ENCODE results near the gene UGT1A4.

Gene UGT1A4

GRCh38 chr2:233780771-233781170 is 62.2 kb downstream of the UGT1A4 start:
- Histone ChIP-seq H3K9ac (ENCODE audit: low read length) (no peak overlapping the region), H3K27ac (ENCODE audit: low read depth, low read length) (no peak overlapping the region), H3K36me3 (ENCODE audit: control insufficient read depth, insufficient read depth, low read length) (no peaks in the 10 kb centered on the region), H3K4me1 (ENCODE audit: control insufficient read depth, insufficient read depth, low read length) (no peaks in the 10 kb centered on the region), H3K4me3 (ENCODE audit: low read length) (no peak overlapping the region), H3K27me3 (ENCODE audit: control insufficient read depth, insufficient read depth, low read length) (no peaks in the 10 kb centered on the region)

GRCh38 chr2:233789554-233789953 is 71.0 kb downstream of the UGT1A4 start:
- H3K27ac ChIP-seq (ENCODE audit: low read depth, low read length): no peak overlapping the region
- peaks cover 2% of the 10 kb centered on the region for H3K27me3 ChIP-seq (ENCODE audit: control insufficient read depth, insufficient read depth, low read length)
- no peak overlapping the region for H3K9ac ChIP-seq (ENCODE audit: low read length)
- H3K4me3 ChIP-seq (ENCODE audit: low read length): no peak overlapping the region
- no peaks in the 10 kb centered on the region for H3K4me1 ChIP-seq (ENCODE audit: control insufficient read depth, insufficient read depth, low read length)
- no peaks in the 10 kb centered on the region for H3K36me3 ChIP-seq (ENCODE audit: control insufficient read depth, insufficient read depth, low read length)

GRCh38 chr2:233791151-233791882 is 72.8 kb downstream of the UGT1A4 start:
- H3K27me3 ChIP-seq (ENCODE audit: control insufficient read depth, insufficient read depth, low read length): peaks cover 2% of the 10 kb centered on the region
- no peaks in the 10 kb centered on the region for H3K36me3 ChIP-seq (ENCODE audit: control insufficient read depth, insufficient read depth, low read length)
- H3K4me1 ChIP-seq (ENCODE audit: control insufficient read depth, insufficient read depth, low read length): no peaks in the 10 kb centered on the region
- H3K4me3 ChIP-seq (ENCODE audit: low read length): no peak overlapping the region
- H3K27ac ChIP-seq (ENCODE audit: low read depth, low read length): no peak overlapping the region
- H3K9ac ChIP-seq (ENCODE audit: low read length): no peak overlapping the region

GRCh38 chr2:233791883-233792329 is 73.4 kb downstream of the UGT1A4 start:
- H3K9ac ChIP-seq (ENCODE audit: low read length): no peak overlapping the region
- no peak overlapping the region for H3K4me3 ChIP-seq (ENCODE audit: low read length)
- H3K27me3 ChIP-seq (ENCODE audit: control insufficient read depth, insufficient read depth, low read length): peaks cover 2% of the 10 kb centered on the region
- no peak overlapping the region for H3K27ac ChIP-seq (ENCODE audit: low read depth, low read length)
- no peaks in the 10 kb centered on the region for H3K4me1 ChIP-seq (ENCODE audit: control insufficient read depth, insufficient read depth, low read length)
- no peaks in the 10 kb centered on the region for H3K36me3 ChIP-seq (ENCODE audit: control insufficient read depth, insufficient read depth, low read length)

GRCh38 chr2:233792720-233793119 is 74.2 kb downstream of the UGT1A4 start:
- Histone ChIP-seq H3K36me3 (ENCODE audit: control insufficient read depth, insufficient read depth, low read length) (no peaks in the 10 kb centered on the region), H3K4me1 (ENCODE audit: control insufficient read depth, insufficient read depth, low read length) (no peaks in the 10 kb centered on the region), H3K27ac (ENCODE audit: low read depth, low read length) (no peak overlapping the region), H3K4me3 (ENCODE audit: low read length) (no peak overlapping the region), H3K27me3 (ENCODE audit: control insufficient read depth, insufficient read depth, low read length) (peaks cover 2% of the 10 kb centered on the region), H3K9ac (ENCODE audit: low read length) (no peak overlapping the region)

- H3K9ac ChIP-seq (ENCODE audit: low read length): no peak overlapping the region
- no peak overlapping the region for H3K4me3 ChIP-seq (ENCODE audit: low read length)
- H3K4me1 ChIP-seq (ENCODE audit: control insufficient read depth, insufficient read depth, low read length): no peaks in the 10 kb centered on the region
- H3K27me3 ChIP-seq (ENCODE audit: control insufficient read depth, insufficient read depth, low read length): peaks cover 2% of the 10 kb centered on the region
- no peaks in the 10 kb centered on the region for H3K36me3 ChIP-seq (ENCODE audit: control insufficient read depth, insufficient read depth, low read length)
- no peak overlapping the region for H3K27ac ChIP-seq (ENCODE audit: low read depth, low read length)
Observed at GRCh38 chr2:233793465-233794127, 75.1 kb downstream of the UGT1A4 start.

GRCh38 chr2:233794128-233794658 is 75.7 kb downstream of the UGT1A4 start:
- Histone ChIP-seq H3K4me3 (ENCODE audit: low read length) (no peak overlapping the region), H3K9ac (ENCODE audit: low read length) (no peak overlapping the region), H3K4me1 (ENCODE audit: control insufficient read depth, insufficient read depth, low read length) (no peaks in the 10 kb centered on the region), H3K27me3 (ENCODE audit: control insufficient read depth, insufficient read depth, low read length) (peaks cover 2% of the 10 kb centered on the region), H3K36me3 (ENCODE audit: control insufficient read depth, insufficient read depth, low read length) (no peaks in the 10 kb centered on the region), H3K27ac (ENCODE audit: low read depth, low read length) (no peak overlapping the region)

GRCh38 chr2:233795735-233796171 is 77.2 kb downstream of the UGT1A4 start:
- Histone ChIP-seq H3K4me3 (ENCODE audit: low read length) (no peak overlapping the region), H3K4me1 (ENCODE audit: control insufficient read depth, insufficient read depth, low read length) (no peaks in the 10 kb centered on the region), H3K9ac (ENCODE audit: low read length) (no peak overlapping the region)

GRCh38 chr2:233796254-233796653 is 77.7 kb downstream of the UGT1A4 start:
- H3K27me3 ChIP-seq (ENCODE audit: control insufficient read depth, insufficient read depth, low read length): peaks cover 2% of the 10 kb centered on the region
- H3K4me1 ChIP-seq (ENCODE audit: control insufficient read depth, insufficient read depth, low read length): no peaks in the 10 kb centered on the region
- H3K27ac ChIP-seq (ENCODE audit: low read depth, low read length): no peak overlapping the region
- no peak overlapping the region for H3K4me3 ChIP-seq (ENCODE audit: low read length)
- no peak overlapping the region for H3K9ac ChIP-seq (ENCODE audit: low read length)
- H3K36me3 ChIP-seq (ENCODE audit: control insufficient read depth, insufficient read depth, low read length): no peaks in the 10 kb centered on the region

More at GRCh38 chr2:233795735-233796171, 77.2 kb downstream of the UGT1A4 start:
- Histone ChIP-seq H3K27me3 (ENCODE audit: control insufficient read depth, insufficient read depth, low read length) (peaks cover 2% of the 10 kb centered on the region), H3K36me3 (ENCODE audit: control insufficient read depth, insufficient read depth, low read length) (no peaks in the 10 kb centered on the region), H3K27ac (ENCODE audit: low read depth, low read length) (no peak overlapping the region)

- Histone ChIP-seq H3K36me3 (ENCODE audit: control insufficient read depth, insufficient read depth, low read length) (no peaks in the 10 kb centered on the region), H3K9ac (ENCODE audit: low read length) (no peak overlapping the region), H3K27me3 (ENCODE audit: control insufficient read depth, insufficient read depth, low read length) (peaks cover 2% of the 10 kb centered on the region), H3K27ac (ENCODE audit: low read depth, low read length) (no peak overlapping the region), H3K4me3 (ENCODE audit: low read length) (no peak overlapping the region), H3K4me1 (ENCODE audit: control insufficient read depth, insufficient read depth, low read length) (no peaks in the 10 kb centered on the region)
Observed at GRCh38 chr2:233798335-233799086, 80.0 kb downstream of the UGT1A4 start.

GRCh38 chr2:233799087-233799665 is 80.6 kb downstream of the UGT1A4 start:
- no peaks in the 10 kb centered on the region for H3K4me1 ChIP-seq (ENCODE audit: control insufficient read depth, insufficient read depth, low read length)
- H3K27ac ChIP-seq (ENCODE audit: low read depth, low read length): no peak overlapping the region
- H3K27me3 ChIP-seq (ENCODE audit: control insufficient read depth, insufficient read depth, low read length): no peaks in the 10 kb centered on the region
- no peak overlapping the region for H3K4me3 ChIP-seq (ENCODE audit: low read length)
- H3K36me3 ChIP-seq (ENCODE audit: control insufficient read depth, insufficient read depth, low read length): no peaks in the 10 kb centered on the region
- H3K9ac ChIP-seq (ENCODE audit: low read length): no peak overlapping the region

GRCh38 chr2:233799716-233800115 is 81.2 kb downstream of the UGT1A4 start:
- Histone ChIP-seq H3K9ac (ENCODE audit: low read length) (no peak overlapping the region), H3K4me1 (ENCODE audit: control insufficient read depth, insufficient read depth, low read length) (no peaks in the 10 kb centered on the region), H3K4me3 (ENCODE audit: low read length) (no peak overlapping the region), H3K27me3 (ENCODE audit: control insufficient read depth, insufficient read depth, low read length) (no peaks in the 10 kb centered on the region), H3K36me3 (ENCODE audit: control insufficient read depth, insufficient read depth, low read length) (no peaks in the 10 kb centered on the region), H3K27ac (ENCODE audit: low read depth, low read length) (no peak overlapping the region)

Data from rectal smooth muscle tissue (tissue), 1 donor.